Esophagus squamous epithelium (tissue), 5 donors: ENCODE measurements around the gene CTRB2. TPM values are rescaled to one million over a fixed set of nuclear protein-coding genes. Genes with fewer than 3 reads are reported as not detected.

Experiments used
- DNase-seq: peaks from one replicate; lab custom pipeline; 2025; lab: John Stamatoyannopoulos, UW
- H3K27ac ChIP-seq, 4 donors: fragments of 200-600 bp; sonication (generic); one replicate each; pipeline ENCODE4 v1.5.1; 2016 to 2019; ENCODE audit warnings: mild to moderate bottlenecking in 1 of 4
- H3K27me3 ChIP-seq, 4 donors: fragments of 200-600 bp; sonication (generic); 1 replicate in 3 of 4; 2 replicates in 1 of 4; pipeline versions ENCODE4 v1.5.1 to v1.6.0; 2017 to 2021; ENCODE audit warnings: antibody characterized with exemption in 1 of 4
- H3K36me3 ChIP-seq, 3 donors: fragments of 200-600 bp; sonication (generic); one replicate each; pipeline ENCODE4 v1.5.1; 2016 to 2019
- H3K4me1 ChIP-seq, 3 donors: fragments of 200-600 bp; sonication (generic); one replicate each; pipeline ENCODE4 v1.5.1; 2017 to 2019
- H3K4me3 ChIP-seq, 4 donors: fragments of 200-600 bp; sonication (generic); 1 replicate in 3 of 4; 2 replicates in 1 of 4; pipeline ENCODE4 v1.5.1; 2016 to 2019; ENCODE audit warnings: mild to moderate bottlenecking in 2 of 4, moderate library complexity in 1 of 4
- H3K9me3 ChIP-seq, 3 donors: fragments of 200-600 bp; sonication (generic); one replicate each; pipeline ENCODE4 v1.5.1; 2016 to 2019
- POLR2A ChIP-seq, 4 donors: fragments of 450-650 bp; IDR thresholded peaks; one replicate each; pipeline ENCODE4 v1.6.1; 2017; ENCODE audit warnings: antibody characterized with exemption in 4 of 4, mild to moderate bottlenecking in 4 of 4, moderate library complexity in 3 of 4
- WGBS, 2 donors: methylation state at CpG; one replicate each; pipeline ENCODE4 v1.1.5; 2018; 5-methylcytosine and 5-hydroxymethylcytosine counted together
- intact Hi-C: fragments of 100-400 bp; cut with DNase I; formaldehyde crosslinking; loops from one replicate; pipeline ENCODE4 v1.15.0; 2022
- total RNA-seq, 4 donors: library from RNA; depleted of rRNA; stranded (reverse); fragments of >200 nt; gene quantifications; one replicate each; pipeline ENCODE4 v1.1.0, GENCODE V29; 2016
- TF ChIP-seq, protein P1 (sequence below), 6 experiments: fragments of 450-650 bp in 4 of 6; fragments of 200-600 bp in 2 of 6; sonication (generic) in 2 of 6; IDR thresholded peaks; one replicate each; pipeline ENCODE4 v1.5.1; 2016 to 2019; ENCODE audit warnings: antibody characterized with exemption in 6 of 6, mild to moderate bottlenecking in 4 of 6, moderate library complexity in 4 of 6
- donor health status: DM: yes; HTN: yes; CAD: no.

Gene CTRB2
- total RNA-seq, 4 donors from 2014 or later, result not detected

DNA sequence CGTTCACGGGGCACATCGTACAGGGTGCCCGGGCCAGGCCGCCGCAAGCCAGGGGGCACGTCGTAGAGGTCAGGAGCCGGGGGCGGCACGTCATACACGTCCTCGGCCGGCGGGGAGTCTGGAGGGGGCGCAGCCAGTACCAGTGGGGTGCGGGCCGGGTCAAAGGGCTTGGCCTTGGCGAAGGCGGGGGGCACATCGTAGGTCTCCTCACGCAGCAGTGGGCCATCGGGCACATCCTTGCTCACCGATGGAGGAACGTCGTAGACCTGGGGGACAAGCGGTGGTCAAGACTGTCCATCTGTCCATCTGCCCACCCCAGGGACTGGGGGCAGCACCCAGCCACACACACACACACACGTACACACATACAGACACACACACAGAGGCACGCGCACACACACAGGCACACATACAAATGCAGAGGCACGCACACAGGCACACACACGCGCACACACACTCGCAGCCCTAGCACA, 28.8 kb upstream of the CTRB2 start:
- H3K27me3 ChIP-seq, result no peaks in the 10 kb centered on the region
- H3K4me3 ChIP-seq, result no peak overlapping the region
- H3K4me1 ChIP-seq, result peaks cover 15 to 45% (median 31%) of the 10 kb centered on the region in 3 donors
- H3K36me3 ChIP-seq, result peaks cover 5 to 83% (median 25%) of the 10 kb centered on the region in 3 donors
- no peak for TF ChIP-seq POLR2A (IDR thresholded peaks at IDR 0.05)
- TF ChIP-seq, protein P1, sequence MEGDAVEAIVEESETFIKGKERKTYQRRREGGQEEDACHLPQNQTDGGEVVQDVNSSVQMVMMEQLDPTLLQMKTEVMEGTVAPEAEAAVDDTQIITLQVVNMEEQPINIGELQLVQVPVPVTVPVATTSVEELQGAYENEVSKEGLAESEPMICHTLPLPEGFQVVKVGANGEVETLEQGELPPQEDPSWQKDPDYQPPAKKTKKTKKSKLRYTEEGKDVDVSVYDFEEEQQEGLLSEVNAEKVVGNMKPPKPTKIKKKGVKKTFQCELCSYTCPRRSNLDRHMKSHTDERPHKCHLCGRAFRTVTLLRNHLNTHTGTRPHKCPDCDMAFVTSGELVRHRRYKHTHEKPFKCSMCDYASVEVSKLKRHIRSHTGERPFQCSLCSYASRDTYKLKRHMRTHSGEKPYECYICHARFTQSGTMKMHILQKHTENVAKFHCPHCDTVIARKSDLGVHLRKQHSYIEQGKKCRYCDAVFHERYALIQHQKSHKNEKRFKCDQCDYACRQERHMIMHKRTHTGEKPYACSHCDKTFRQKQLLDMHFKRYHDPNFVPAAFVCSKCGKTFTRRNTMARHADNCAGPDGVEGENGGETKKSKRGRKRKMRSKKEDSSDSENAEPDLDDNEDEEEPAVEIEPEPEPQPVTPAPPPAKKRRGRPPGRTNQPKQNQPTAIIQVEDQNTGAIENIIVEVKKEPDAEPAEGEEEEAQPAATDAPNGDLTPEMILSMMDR (IDR thresholded peaks at IDR 0.05), result no peak
- H3K9me3 ChIP-seq, result no peaks in the 10 kb centered on the region
- intact Hi-C loops, result no loop called here
- no peak overlapping the region for H3K27ac ChIP-seq
- WGBS, 2 donors, result 80 to 92% methylated on average over 10 to 21 of the region's 34 CpGs
- DNase-seq, result no peak

DNA sequence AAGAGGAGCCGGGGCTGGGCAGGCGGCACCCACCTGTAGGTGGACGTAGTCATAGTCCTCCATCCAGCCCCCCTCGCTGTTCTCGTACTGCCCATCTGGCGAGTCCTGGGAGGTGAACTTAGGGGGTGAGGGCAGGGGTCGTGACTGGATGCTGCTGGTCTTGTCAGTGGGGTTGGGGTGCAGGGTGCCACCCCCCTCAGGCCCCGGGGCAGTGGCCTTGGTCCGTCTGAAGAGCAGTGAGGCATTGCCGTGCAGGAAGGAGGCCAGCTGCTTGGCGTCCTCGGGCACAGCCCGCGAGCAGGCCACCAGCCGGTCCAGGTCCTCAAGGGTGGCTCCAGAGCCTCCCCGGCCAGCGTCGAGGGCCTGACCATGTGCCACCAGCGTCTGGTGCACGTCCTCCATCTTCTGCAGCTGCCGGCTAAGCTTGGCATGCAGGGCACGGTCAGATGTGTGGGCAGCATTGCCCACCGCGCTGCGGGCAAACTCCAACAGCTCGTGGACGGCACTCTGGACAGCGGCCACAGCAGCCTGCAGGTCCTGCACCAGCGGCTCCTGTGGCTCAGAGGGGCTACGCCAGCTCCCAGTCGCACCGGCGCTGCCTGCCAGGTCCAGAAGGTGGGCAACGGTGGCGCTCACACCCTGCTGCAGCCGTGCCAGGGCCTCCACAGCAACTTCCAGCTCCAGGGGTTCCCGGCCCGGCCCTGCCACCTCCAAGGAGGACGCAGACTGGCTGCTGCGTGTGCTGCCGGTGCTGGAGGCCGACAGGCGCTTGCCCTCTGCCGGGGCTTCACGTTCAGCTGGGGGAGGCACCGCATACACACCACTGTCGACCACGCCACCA, 28.1 kb upstream of the CTRB2 start:
- peaks cover 15 to 43% (median 30%) of the 10 kb centered on the region in 3 donors for H3K4me1 ChIP-seq
- intact Hi-C loops, result loop anchor here (5.0 kb wide), 1 partner anchor 152 kb away; no protein-coding TSS in a partner anchor
- H3K9me3 ChIP-seq, result no peaks in the 10 kb centered on the region
- 86 to 88% methylated on average over 5 to 6 of the region's 48 CpGs for WGBS, 2 donors
- no peak for TF ChIP-seq POLR2A (IDR thresholded peaks at IDR 0.05)
- TF ChIP-seq, protein P1 (IDR thresholded peaks at IDR 0.05), result no peak
- DNase-seq, result no peak
- no peaks in the 10 kb centered on the region for H3K27me3 ChIP-seq
- peak overlapping the region in 2 of 4 donors; percentile 30 to 72 for H3K27ac ChIP-seq
- peaks cover 5 to 83% (median 26%) of the 10 kb centered on the region in 3 donors for H3K36me3 ChIP-seq
- no peak overlapping the region for H3K4me3 ChIP-seq

DNA sequence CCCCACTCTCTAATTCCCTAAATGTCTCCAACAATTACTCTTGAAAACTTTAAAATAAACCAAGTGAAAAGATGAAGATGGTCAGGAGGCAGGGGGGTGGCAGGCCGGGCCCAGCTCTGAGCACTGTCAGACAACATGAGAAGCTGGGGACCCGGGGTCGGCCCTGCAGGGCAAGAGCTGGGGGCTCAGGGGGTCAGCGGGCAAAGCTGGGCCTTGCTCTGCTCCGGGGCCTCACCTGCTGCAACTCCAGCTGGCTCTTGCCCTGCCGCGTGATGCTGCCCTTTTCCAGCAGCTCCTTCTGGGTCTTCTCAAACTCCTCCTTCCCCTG, 26.6 kb upstream of the CTRB2 start:
- Histone ChIP-seq H3K9me3 (no peaks in the 10 kb centered on the region), H3K4me3 (no peak overlapping the region), H3K27me3 (no peaks in the 10 kb centered on the region), H3K27ac (peak overlapping the region in 3 of 4 donors; percentile 26 to 72 (median 30)), H3K36me3 (peaks cover 15 to 92% (median 37%) of the 10 kb centered on the region in 3 donors), H3K4me1 (peaks cover 6 to 28% (median 15%) of the 10 kb centered on the region in 3 donors)
- TF ChIP-seq, protein P1 (IDR thresholded peaks at IDR 0.05), result no peak
- no peak for TF ChIP-seq POLR2A (IDR thresholded peaks at IDR 0.05)
- WGBS, 2 donors, result 44% methylated on average over 7 of the region's 7 CpGs; no CpG with 5 or more reads in 1 of the 2 donors
- DNase-seq, result no peak
- intact Hi-C loops, result loop anchor here (5.0 kb wide), 1 partner anchor 154 kb away; no protein-coding TSS in a partner anchor

DNA sequence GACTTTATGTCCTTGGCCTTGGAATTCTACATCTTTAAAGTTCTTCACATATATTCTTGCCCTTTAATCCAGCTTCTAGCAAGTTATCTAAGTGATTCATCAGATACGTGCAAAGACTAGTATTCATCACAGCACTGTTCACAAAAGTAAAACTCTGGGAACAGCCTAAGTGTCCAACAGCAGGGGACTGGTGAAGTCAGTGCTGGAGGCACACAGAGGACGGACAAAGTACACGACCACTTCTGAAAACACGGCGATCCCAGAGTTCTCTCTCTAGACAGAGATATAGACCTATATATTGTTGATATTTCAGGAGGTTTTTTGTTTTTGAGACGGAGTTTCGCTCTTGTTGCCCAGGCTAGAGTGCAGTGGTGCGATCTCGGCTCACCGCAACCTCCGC, 24.6 kb upstream of the CTRB2 start:
- H3K27me3 ChIP-seq, result peaks cover 0 to 7% (median 0%) of the 10 kb centered on the region in 4 donors
- no peak for DNase-seq
- H3K4me3 ChIP-seq, result no peak overlapping the region
- TF ChIP-seq, protein P1 (IDR thresholded peaks at IDR 0.05), result no peak
- TF ChIP-seq POLR2A (IDR thresholded peaks at IDR 0.05), result no peak
- no peaks in the 10 kb centered on the region for H3K9me3 ChIP-seq
- intact Hi-C loops, result loop anchor here (5.0 kb wide), 1 partner anchor 156 kb away; no protein-coding TSS in a partner anchor
- no peak overlapping the region for H3K27ac ChIP-seq
- 86 to 88% methylated on average over 11 of the region's 11 CpGs for WGBS, 2 donors
- H3K4me1 ChIP-seq, result peaks cover 6 to 16% (median 7%) of the 10 kb centered on the region in 3 donors
- H3K36me3 ChIP-seq, result peaks cover 20 to 89% (median 42%) of the 10 kb centered on the region in 3 donors
